ENCODE data around the gene DDB1.

DDB1 gene

GRCh38 chr11:61354208-61354607 is 21.3 kb upstream of the DDB1 start:
- no peak for DNase-seq

GRCh38 chr11:61353131-61354067 is 20.5 kb upstream of the DDB1 start:
- no peak for DNase-seq

DNA sequence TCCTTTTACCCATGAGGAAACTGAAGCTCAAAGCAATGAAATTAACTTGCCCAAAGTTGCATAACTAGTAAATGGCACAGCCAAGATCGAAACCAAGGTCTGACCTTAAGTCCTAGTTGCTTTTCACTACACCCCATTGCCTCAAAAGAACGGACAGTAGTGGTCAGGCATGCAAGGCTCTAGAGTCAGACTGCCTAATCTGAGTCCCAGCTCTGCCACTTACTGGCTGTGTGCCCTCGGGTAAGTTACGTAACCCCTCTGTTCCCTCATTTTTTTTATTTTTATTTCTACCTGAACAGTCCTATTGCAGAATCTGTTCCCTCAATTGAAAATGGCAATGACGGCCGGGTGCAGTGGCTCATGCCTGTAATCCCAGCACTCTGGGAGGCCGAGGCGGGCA is 19.1 kb upstream of the DDB1 start:
- DNase-seq = no peak

GRCh38 chr11:61350803-61351202 is 17.9 kb upstream of the DDB1 start:
- no peak for DNase-seq

DNA sequence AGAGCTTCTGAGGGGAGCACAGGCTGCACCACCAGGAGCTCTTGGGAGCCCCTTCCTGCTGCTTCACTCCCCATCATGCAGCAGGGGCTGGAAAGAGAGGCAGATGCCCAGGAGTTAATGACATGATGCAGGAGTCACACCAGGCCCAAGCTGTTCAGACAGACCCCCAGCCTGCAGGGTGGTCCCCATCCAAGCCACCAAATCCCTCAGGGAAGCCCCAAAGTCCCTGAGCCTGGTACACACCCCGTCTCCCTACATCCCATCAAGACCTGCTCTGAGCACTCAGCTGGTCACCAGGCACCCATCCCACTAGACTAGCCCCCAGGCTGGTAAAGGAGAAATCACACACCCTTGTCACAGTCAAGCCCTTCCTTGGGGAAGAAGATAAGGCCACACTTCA is 17.4 kb upstream of the DDB1 start:
- DNase-seq = no peak

GRCh38 chr11:61349916-61350315 is 17.0 kb upstream of the DDB1 start:
- no peak for DNase-seq

DNA sequence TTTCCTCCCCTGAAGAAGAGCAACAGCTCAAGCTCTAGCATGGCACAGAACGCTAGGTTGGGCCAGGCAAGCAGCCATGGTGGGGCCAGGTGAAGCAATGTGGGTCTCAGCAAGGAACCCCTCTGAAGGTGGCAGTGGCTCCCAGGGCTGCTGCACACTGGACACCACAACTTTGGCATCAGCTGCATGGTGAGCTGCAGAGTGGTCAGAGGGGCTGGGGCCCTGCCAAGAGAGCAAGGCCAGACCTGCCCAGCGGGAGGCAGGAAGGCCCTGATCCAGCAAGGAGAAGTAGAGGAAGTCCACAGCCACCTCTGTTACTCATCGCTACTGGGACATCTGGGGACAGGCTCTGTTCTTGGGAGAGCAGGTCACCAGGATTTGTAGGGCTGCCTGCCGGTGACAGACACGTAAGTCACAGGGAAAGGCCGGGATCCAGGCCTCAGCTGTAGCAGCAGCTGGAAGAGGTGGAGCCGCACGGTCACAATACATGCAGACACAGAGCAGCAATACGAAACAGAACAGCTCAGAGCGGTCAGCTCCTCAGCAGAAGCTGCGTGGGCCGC is 16.4 kb upstream of the DDB1 start:
- DNase-seq = no peak

DNA sequence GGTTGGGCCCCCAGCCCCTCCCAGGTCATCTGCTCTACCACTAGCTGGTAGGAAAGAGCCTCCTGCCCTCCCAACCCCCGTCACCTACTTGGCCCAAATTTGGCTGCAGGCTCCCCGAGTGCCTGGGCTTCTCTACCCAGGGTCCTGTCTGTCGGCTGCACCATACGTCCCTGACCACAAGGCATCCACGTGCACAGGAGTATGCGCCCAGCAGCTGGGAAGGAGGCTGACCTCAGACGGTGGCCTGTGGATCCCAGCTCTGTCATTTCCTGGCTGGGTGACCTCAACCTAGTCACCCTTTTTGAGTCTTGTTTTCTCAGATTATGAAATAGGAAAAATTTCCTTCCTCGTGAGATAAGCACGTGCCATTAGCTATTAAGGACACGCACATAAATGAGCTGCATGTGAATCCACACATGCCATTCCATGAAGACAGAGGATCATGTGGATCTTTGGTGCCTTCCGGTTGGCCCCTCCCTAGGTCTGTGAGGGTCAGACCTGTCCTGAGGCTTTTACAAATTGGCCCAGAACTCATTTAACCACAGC is 15.1 kb upstream of the DDB1 start:
- DNase-seq = no peak

- DNase-seq = no peak
Measured at GRCh38 chr11:61345954-61346843, 13.3 kb upstream of the DDB1 start.

DNA sequence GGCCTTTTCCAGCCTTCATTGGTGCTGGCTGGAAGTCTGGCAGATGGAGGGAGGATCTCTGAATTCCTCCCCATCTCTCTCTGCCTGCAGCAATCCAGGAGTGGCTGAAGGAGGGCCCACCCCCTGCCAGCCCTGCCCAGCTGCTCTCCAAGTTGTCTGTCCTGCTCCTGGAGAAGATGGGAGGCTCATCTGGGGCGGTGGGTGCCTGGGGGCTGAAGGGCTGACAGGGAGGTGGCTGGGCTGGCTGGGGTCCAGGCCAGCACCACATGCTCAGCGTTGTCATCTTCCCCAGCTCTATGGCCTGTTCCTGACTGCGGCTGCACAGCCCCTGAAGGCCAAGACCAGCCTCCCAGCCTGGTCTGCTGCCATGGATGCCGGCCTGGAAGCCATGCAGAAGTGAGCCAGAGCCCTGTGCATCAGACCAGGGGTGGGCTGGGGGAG is 12.3 kb upstream of the DDB1 start:
- DNase-seq = no peak

DNA sequence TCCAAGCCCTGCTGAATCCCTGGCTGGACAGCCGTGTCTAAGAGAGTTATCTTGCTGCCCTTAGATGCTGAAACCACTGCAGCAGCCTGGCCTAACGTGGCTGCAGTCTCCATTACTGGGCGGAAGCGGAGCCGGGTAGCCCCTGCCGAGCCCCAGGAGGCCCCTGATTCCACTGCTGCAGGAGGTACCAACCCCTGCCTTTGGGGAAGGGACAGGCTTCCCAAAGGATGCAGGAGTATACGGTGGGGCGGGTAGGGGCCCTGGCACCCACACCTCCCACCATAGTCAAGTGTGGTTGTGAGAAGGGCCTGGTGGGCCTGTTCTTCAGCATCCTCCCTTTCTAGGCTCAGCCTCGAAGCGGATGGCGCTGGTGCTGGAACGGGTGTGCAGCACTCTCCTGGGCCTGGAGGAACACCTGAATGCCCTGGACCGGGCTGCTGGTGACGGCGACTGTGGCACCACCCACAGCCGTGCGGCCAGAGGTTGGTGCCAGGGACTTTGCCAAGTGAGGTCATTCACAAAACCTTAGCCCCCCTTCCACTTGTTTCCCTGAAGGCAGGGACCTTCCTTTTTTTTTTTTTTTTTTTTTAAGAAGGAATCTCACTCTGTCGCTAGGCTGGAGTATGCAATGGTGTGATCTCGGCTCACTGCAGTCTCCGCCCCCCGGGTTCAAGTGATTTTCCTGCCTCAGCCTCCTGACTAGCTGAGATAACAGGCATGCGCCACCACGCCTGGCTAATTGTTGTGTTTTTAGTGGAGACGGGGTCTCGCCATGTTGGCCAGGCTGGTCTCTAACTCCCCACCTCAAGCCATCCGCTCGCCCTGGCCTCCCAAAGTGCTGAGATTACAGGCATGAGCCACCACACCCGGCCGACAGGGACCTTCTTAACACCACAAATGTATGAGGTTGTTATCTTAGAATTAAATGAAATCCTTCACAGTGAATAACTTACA is 11.2 kb upstream of the DDB1 start:
- no peak for DNase-seq

DNA sequence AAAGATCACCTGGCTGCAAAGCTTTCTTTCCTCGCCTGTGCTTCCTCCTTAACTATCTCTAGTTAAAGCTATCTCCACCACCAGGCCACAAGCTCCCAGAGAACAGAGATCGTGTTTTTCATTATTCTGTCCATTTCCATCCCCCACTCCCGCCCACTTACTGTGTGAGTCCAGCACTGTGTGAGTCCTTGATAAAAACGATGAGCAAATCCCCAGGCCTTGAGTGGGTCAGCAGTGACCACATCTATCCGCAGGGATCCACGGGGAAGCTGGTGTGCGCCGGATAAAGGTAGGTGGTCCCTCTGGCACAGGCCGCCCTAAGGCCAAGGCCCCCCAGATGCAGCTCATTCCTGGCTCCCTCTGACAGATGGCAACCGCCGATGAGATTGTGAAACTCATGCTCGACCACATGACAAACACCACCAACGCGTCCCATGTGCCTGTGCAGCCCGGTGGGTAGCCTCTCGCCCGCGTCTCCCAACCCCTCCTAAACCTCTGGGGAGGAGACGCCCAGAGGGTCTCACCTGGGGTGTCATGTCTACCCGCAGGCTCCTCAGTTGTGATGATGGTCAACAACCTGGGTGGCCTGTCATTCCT is 9.4 kb upstream of the DDB1 start:
- DNase-seq = no peak

DNA sequence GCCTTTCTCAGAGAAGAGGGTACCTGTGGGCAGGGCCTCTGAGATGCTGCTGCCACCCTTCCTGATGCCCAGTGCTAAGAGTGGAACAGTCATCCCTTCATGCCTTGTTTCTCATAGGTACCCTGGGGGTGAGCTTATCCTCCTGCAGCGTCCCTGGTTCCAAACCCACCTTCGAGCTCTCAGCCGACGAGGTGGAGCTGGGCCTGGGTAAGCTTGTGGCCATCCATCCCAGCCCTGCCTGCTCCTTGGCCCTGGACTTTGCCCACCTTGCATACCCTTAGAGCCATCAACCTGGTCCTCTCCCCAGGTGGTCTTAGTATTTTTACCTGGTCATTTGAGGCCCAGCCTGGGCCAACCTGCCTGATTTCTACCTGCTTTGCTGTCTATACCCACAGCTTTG is 8.8 kb upstream of the DDB1 start:
- no peak for DNase-seq

- no peak for DNase-seq
Measured at GRCh38 chr11:61340979-61341378, 8.1 kb upstream of the DDB1 start.

- no peak for DNase-seq
Measured at GRCh38 chr11:61339490-61339878, 6.6 kb upstream of the DDB1 start.

- DNase-seq = no peak
Measured at GRCh38 chr11:61338783-61339489, 6.0 kb upstream of the DDB1 start.

GRCh38 chr11:61337706-61338470 is 5.0 kb upstream of the DDB1 start:
- DNase-seq = no peak

DNA sequence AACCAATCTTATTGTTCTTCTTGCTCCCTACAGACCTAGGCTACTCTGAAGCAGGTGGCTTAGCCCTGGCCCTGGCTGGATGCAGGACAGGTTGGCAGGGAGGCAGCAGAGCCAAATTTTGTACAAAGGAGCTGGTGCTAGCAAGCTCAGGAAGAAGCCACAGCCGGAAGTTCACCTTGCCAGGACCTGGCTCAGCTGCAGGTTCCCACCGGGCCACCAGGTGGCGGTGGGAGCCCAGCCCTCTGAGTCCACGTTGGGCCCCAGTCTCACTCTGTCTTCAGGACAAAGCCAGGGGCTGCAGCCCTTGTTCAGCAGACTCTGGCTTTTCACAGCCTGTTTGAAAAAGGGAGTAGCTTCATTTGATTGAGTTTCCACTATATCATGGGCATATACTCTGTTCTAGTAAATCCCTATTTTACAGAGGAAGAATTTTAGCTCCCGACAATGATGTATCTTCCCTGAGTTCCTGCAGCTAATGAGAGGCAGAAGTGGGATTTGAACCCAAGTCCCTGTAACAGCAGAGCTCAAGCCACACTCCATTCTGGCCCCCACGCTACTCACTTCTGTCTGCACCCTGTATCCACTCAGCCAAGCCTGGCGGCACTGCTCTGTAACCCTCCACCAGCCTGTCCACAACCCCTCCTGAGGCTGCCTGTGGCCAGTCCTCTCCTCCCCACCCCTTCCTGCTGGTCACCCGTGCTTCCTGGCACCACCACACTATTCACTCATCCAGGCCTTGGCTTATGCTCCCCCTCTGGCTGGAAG is 3.4 kb upstream of the DDB1 start:
- DNase-seq = peak; percentile 78

- no peak for DNase-seq
Measured at GRCh38 chr11:61335355-61335710, 2.4 kb upstream of the DDB1 start.
